Suprapubic skin (tissue), 4 donors: ENCODE data around the gene RECK.

ENCODE experiments used
- CTCF ChIP-seq, 2 donors: fragments of 200-600 bp in 1 of 2; fragments of 450-650 bp in 1 of 2; sonication (generic) in 1 of 2; IDR thresholded peaks; one replicate each; pipeline ENCODE4 v1.5.1; 2016 to 2019; ENCODE audit warnings: antibody characterized with exemption in 2 of 2, mild to moderate bottlenecking in 1 of 2, moderate library complexity in 1 of 2
- POLR2A ChIP-seq, 2 donors: fragments of 450-650 bp; IDR thresholded peaks; one replicate each; pipeline ENCODE4 v1.6.1; 2017; ENCODE audit warnings: antibody characterized with exemption in 2 of 2, mild to moderate bottlenecking in 2 of 2, moderate library complexity in 2 of 2
- POLR2AphosphoS5 ChIP-seq, 3 donors: sonication (generic); formaldehyde crosslinking; IDR thresholded peaks; one replicate each; pipeline ENCODE4 v1.6.1; 2017; ENCODE audit warnings: antibody characterized with exemption in 3 of 3

DNA sequence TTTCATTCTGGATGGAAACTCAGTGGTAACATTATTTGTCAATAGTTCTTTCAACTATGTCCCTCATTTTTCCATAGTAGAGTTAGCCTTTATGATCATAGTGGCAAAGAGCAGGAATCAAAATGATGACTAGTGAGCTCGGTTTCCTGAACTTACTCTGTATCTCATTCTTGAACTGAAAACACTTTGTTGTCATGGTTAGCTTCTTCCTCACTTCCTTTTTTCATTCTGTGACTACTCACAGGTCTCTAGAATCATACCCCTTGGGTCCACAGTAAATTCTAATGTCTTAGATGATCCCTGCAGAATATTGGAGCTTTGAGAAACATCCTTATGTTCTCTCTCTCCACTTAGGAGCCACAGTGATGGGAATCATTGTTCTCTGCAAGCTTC lies 29.4 kb upstream of the RECK start:
- no peak for TF ChIP-seq CTCF (IDR thresholded peaks at IDR 0.05)
- no peak for TF ChIP-seq POLR2A (IDR thresholded peaks at IDR 0.05)
- TF ChIP-seq POLR2AphosphoS5 (IDR thresholded peaks at IDR 0.05), result no peak
